ENCODE results near the gene SLC26A2.

The SLC26A2 gene

GRCh38 chr5:149930749-149931574 is 29.6 kb upstream of the SLC26A2 start:
- H3K27me3 ChIP-seq (replicated peaks in 2 of 5; ENCODE audit: control insufficient read depth in 4 of 5, insufficient read depth in 5 of 5, low read length in 4 of 5): peaks cover 0 to 6% (median 0%) of the 10 kb centered on the region in 5 experiments
- ChIA-PET POLR2A (no interaction called here), CTCF (interaction anchor here (1.3 kb wide), 1 partner anchor 18 kb away, joined by 4 read pairs; no protein-coding TSS in a partner anchor)
- H3K4me1 ChIP-seq (ENCODE audit: control extremely low read depth in 1 of 4, control insufficient read depth in 4 of 4, insufficient read depth in 4 of 4, low read length in 3 of 4): no peaks in the 10 kb centered on the region
- no peaks in the 10 kb centered on the region for H3K36me3 ChIP-seq (ENCODE audit: control insufficient read depth in 4 of 4, insufficient read depth in 4 of 4, low read length in 3 of 4)
- no peaks in the 10 kb centered on the region for H3K9me3 ChIP-seq (ENCODE audit: control extremely low read depth in 1 of 5, control insufficient read depth in 4 of 5, insufficient read depth in 2 of 5, low read depth in 1 of 5, low read length in 4 of 5)
- DNase-seq: no peak
- H3K4me3 ChIP-seq (ENCODE audit: control insufficient read depth in 1 of 7, extremely low read depth in 1 of 7, insufficient read depth in 4 of 7, low read depth in 2 of 7, low read length in 6 of 7): no peak overlapping the region
- H3K27ac ChIP-seq (ENCODE audit: insufficient read depth in 1 of 2, low read depth in 1 of 2, low read length in 2 of 2, poor library complexity in 1 of 2, severe bottlenecking in 2 of 2): no peak overlapping the region
- WGBS (ENCODE audit: insufficient coverage): 82% methylated on average over 5 of the region's 7 CpGs

DNA sequence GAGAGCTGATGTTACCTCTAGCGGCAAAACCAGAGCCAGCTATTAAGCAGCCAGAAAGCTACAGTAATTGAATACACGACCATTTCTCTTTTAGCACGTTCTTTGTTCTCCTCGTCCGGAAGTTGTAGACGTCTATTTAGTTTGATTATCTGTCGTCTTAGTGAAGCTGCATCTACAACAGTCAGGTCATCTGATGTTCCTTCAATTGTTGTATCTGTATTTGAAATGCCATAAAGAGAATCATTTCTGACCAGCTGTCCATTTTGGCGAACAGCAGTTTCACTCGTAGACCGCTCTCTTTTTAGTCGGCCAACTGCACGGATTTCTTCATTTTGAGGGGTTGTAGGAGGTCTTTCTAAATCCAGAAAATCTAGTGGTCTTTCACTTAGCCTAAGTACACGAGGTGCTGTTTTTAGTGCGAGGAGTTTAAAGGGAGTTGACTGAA is 28.5 kb upstream of the SLC26A2 start:
- POLR2A ChIA-PET: no interaction called here
- DNase-seq: no peak
- no peak overlapping the region for H3K27ac ChIP-seq (ENCODE audit: insufficient read depth in 1 of 2, low read depth in 1 of 2, low read length in 2 of 2, poor library complexity in 1 of 2, severe bottlenecking in 2 of 2)
- 99% methylated on average over 12 of the region's 14 CpGs for whole genome bisulfite sequencing (ENCODE audit: insufficient coverage)
- peaks cover 0 to 6% (median 0%) of the 10 kb centered on the region in 5 experiments for H3K27me3 ChIP-seq (replicated peaks in 2 of 5; ENCODE audit: control insufficient read depth in 4 of 5, insufficient read depth in 5 of 5, low read length in 4 of 5)
- CTCF ChIA-PET: interaction anchor here (0.5 kb wide), 1 partner anchor 17 kb away, joined by 4 read pairs; no protein-coding TSS in a partner anchor
- H3K9me3 ChIP-seq (ENCODE audit: control extremely low read depth in 1 of 5, control insufficient read depth in 4 of 5, insufficient read depth in 2 of 5, low read depth in 1 of 5, low read length in 4 of 5): no peaks in the 10 kb centered on the region
- no peaks in the 10 kb centered on the region for H3K4me1 ChIP-seq (ENCODE audit: control extremely low read depth in 1 of 4, control insufficient read depth in 4 of 4, insufficient read depth in 4 of 4, low read length in 3 of 4)
- no peaks in the 10 kb centered on the region for H3K36me3 ChIP-seq (ENCODE audit: control insufficient read depth in 4 of 4, insufficient read depth in 4 of 4, low read length in 3 of 4)
- peak overlapping the region in 1 of 7 experiments; percentile 63 for H3K4me3 ChIP-seq (ENCODE audit: control insufficient read depth in 1 of 7, extremely low read depth in 1 of 7, insufficient read depth in 4 of 7, low read depth in 2 of 7, low read length in 6 of 7)

- H3K4me1 ChIP-seq (ENCODE audit: control extremely low read depth in 1 of 4, control insufficient read depth in 4 of 4, insufficient read depth in 4 of 4, low read length in 3 of 4): no peaks in the 10 kb centered on the region
- 67% methylated on average over 24 of the region's 25 CpGs for WGBS (ENCODE audit: insufficient coverage)
- H3K27me3 ChIP-seq (replicated peaks in 2 of 5; ENCODE audit: control insufficient read depth in 4 of 5, insufficient read depth in 5 of 5, low read length in 4 of 5): peaks cover 0 to 6% (median 0%) of the 10 kb centered on the region in 5 experiments
- POLR2A ChIA-PET: no interaction called here
- no peaks in the 10 kb centered on the region for H3K9me3 ChIP-seq (ENCODE audit: control extremely low read depth in 1 of 5, control insufficient read depth in 4 of 5, insufficient read depth in 2 of 5, low read depth in 1 of 5, low read length in 4 of 5)
- CTCF ChIA-PET: interaction anchor here (0.5 to 1.4 kb wide), 3 partner anchors 18 to 82 kb away, joined by 3 to 4 read pairs (median 3); no protein-coding TSS in a partner anchor
- DNase-seq: peak in 1 of 3 donors; percentile 38
- H3K27ac ChIP-seq (ENCODE audit: insufficient read depth in 1 of 2, low read depth in 1 of 2, low read length in 2 of 2, poor library complexity in 1 of 2, severe bottlenecking in 2 of 2): no peak overlapping the region
- H3K36me3 ChIP-seq (ENCODE audit: control insufficient read depth in 4 of 4, insufficient read depth in 4 of 4, low read length in 3 of 4): no peaks in the 10 kb centered on the region
- peak overlapping the region in 4 of 7 experiments; percentile 10 to 63 (median 35) for H3K4me3 ChIP-seq (ENCODE audit: control insufficient read depth in 1 of 7, extremely low read depth in 1 of 7, insufficient read depth in 4 of 7, low read depth in 2 of 7, low read length in 6 of 7)
Measured at GRCh38 chr5:149932445-149933350, 27.9 kb upstream of the SLC26A2 start.

DNA sequence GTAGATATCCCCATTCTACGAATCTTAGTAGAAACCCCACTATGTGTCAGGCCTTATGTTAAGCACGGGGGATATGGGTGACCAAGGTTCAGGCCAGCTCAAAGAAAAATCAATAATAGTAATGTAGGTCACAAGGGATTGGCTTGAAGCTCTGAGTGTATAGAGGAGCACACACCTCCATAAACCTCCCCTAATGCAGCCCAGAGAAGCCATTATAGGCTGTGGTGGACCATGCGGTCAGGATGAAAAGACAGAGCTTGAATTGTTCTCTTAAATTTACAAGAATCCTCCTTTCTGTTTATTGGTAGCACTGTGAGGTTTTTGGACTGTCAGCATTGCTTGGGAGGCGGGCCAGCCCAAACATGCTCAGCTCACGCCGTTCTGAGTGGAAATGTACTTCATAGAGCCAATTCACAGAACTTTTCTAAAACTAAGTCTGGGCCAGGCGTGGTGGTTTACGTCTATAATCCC is 25.1 kb upstream of the SLC26A2 start:
- no peak for DNase-seq
- Histone ChIP-seq H3K4me3 (ENCODE audit: control insufficient read depth in 1 of 7, extremely low read depth in 1 of 7, insufficient read depth in 4 of 7, low read depth in 2 of 7, low read length in 6 of 7) (no peak overlapping the region), H3K9me3 (ENCODE audit: control extremely low read depth in 1 of 5, control insufficient read depth in 4 of 5, insufficient read depth in 2 of 5, low read depth in 1 of 5, low read length in 4 of 5) (no peaks in the 10 kb centered on the region), H3K36me3 (ENCODE audit: control insufficient read depth in 4 of 4, insufficient read depth in 4 of 4, low read length in 3 of 4) (no peaks in the 10 kb centered on the region), H3K27ac (ENCODE audit: insufficient read depth in 1 of 2, low read depth in 1 of 2, low read length in 2 of 2, poor library complexity in 1 of 2, severe bottlenecking in 2 of 2) (no peak overlapping the region), H3K27me3 (replicated peaks in 2 of 5; ENCODE audit: control insufficient read depth in 4 of 5, insufficient read depth in 5 of 5, low read length in 4 of 5) (peaks cover 0 to 6% (median 0%) of the 10 kb centered on the region in 5 experiments), H3K4me1 (ENCODE audit: control extremely low read depth in 1 of 4, control insufficient read depth in 4 of 4, insufficient read depth in 4 of 4, low read length in 3 of 4) (peaks cover 0 to 6% (median 1%) of the 10 kb centered on the region in 4 experiments)
- WGBS (ENCODE audit: insufficient coverage): 100% methylated on average over 3 of the region's 8 CpGs
- ChIA-PET POLR2A (no interaction called here), CTCF (interaction anchor here (1.0 to 3.2 kb wide), 3 partner anchors 8 to 64 kb away, joined by 3 to 15 read pairs (median 4); no protein-coding TSS in a partner anchor)

DNA sequence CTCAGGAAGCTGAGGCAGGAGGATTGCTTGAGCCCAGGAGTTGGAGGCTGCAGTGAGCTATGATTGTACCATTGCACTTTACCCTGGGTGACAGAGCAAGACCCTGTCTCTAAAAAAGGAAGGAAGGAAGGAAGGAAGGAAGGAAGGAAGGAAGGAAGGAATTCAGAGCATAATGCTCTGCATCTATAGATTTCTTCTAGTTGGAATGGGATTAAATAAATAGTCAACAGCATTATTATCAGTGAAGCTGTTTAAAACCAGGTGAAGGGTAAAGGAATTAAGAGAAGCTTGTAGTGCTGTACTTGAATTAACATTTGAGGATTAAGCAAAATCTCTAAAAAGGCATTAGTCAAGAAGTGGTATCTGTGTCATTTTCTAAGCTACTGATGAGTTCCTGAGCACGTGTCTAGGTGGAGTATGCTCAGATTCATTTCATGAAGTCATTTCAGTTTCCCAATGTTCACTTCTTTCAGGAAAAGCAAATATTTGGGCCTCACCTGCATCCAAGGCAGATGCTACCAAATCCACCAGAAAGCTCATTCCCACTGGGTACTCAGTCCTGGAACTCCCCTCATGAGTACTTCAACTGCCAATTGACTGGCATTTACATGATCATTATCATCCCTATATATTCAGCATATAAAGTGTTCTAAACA is 24.4 kb upstream of the SLC26A2 start:
- no peak overlapping the region for H3K27ac ChIP-seq (ENCODE audit: insufficient read depth in 1 of 2, low read depth in 1 of 2, low read length in 2 of 2, poor library complexity in 1 of 2, severe bottlenecking in 2 of 2)
- peaks cover 0 to 4% (median 0%) of the 10 kb centered on the region in 5 experiments for H3K27me3 ChIP-seq (replicated peaks in 2 of 5; ENCODE audit: control insufficient read depth in 4 of 5, insufficient read depth in 5 of 5, low read length in 4 of 5)
- no peak overlapping the region for H3K4me3 ChIP-seq (ENCODE audit: control insufficient read depth in 1 of 7, extremely low read depth in 1 of 7, insufficient read depth in 4 of 7, low read depth in 2 of 7, low read length in 6 of 7)
- no peaks in the 10 kb centered on the region for H3K9me3 ChIP-seq (ENCODE audit: control extremely low read depth in 1 of 5, control insufficient read depth in 4 of 5, insufficient read depth in 2 of 5, low read depth in 1 of 5, low read length in 4 of 5)
- ChIA-PET POLR2A (no interaction called here), CTCF (interaction anchor here (1.0 to 3.2 kb wide), 5 partner anchors 9 to 65 kb away, joined by 3 to 15 read pairs (median 4); no protein-coding TSS in a partner anchor)
- whole genome bisulfite sequencing (ENCODE audit: insufficient coverage): 100% methylated on average over 1 of the region's 1 CpG
- peaks cover 0 to 6% (median 1%) of the 10 kb centered on the region in 4 experiments for H3K4me1 ChIP-seq (ENCODE audit: control extremely low read depth in 1 of 4, control insufficient read depth in 4 of 4, insufficient read depth in 4 of 4, low read length in 3 of 4)
- no peak for DNase-seq
- H3K36me3 ChIP-seq (ENCODE audit: control insufficient read depth in 4 of 4, insufficient read depth in 4 of 4, low read length in 3 of 4): no peaks in the 10 kb centered on the region

GRCh38 chr5:149936700-149937091 is 23.9 kb upstream of the SLC26A2 start:
- DNase-seq: no peak
- no peaks in the 10 kb centered on the region for H3K9me3 ChIP-seq (ENCODE audit: control extremely low read depth in 1 of 5, control insufficient read depth in 4 of 5, insufficient read depth in 2 of 5, low read depth in 1 of 5, low read length in 4 of 5)
- peaks cover 0 to 4% (median 0%) of the 10 kb centered on the region in 5 experiments for H3K27me3 ChIP-seq (replicated peaks in 2 of 5; ENCODE audit: control insufficient read depth in 4 of 5, insufficient read depth in 5 of 5, low read length in 4 of 5)
- 92% methylated on average over 3 of the region's 3 CpGs for WGBS (ENCODE audit: insufficient coverage)
- no peak overlapping the region for H3K4me3 ChIP-seq (ENCODE audit: control insufficient read depth in 1 of 7, extremely low read depth in 1 of 7, insufficient read depth in 4 of 7, low read depth in 2 of 7, low read length in 6 of 7)
- CTCF ChIA-PET: interaction anchor here (0.9 to 3.2 kb wide), 5 partner anchors 10 to 65 kb away, joined by 3 to 15 read pairs (median 3); no protein-coding TSS in a partner anchor
- no peaks in the 10 kb centered on the region for H3K36me3 ChIP-seq (ENCODE audit: control insufficient read depth in 4 of 4, insufficient read depth in 4 of 4, low read length in 3 of 4)
- H3K4me1 ChIP-seq (ENCODE audit: control extremely low read depth in 1 of 4, control insufficient read depth in 4 of 4, insufficient read depth in 4 of 4, low read length in 3 of 4): peaks cover 0 to 6% (median 1%) of the 10 kb centered on the region in 4 experiments
- no peak overlapping the region for H3K27ac ChIP-seq (ENCODE audit: insufficient read depth in 1 of 2, low read depth in 1 of 2, low read length in 2 of 2, poor library complexity in 1 of 2, severe bottlenecking in 2 of 2)
- POLR2A ChIA-PET: no interaction called here
